Measurements from ENCODE around the gene PITX3.

The PITX3 gene

GRCh38 chr10:102240467-102241031, 763 bp downstream of the PITX3 start:
- H3K4me3 ChIP-seq (ENCODE audit: low read depth, low read length), result no peak overlapping the region

GRCh38 chr10:102237711-102238252, 3.5 kb downstream of the PITX3 start:
- no peak overlapping the region for H3K4me3 ChIP-seq (ENCODE audit: low read depth, low read length)

More at GRCh38 chr10:102240467-102241031, 763 bp downstream of the PITX3 start:
- no peak for TF ChIP-seq CTCF (IDR thresholded peaks at IDR 0.05; ENCODE audit: low read depth, low read length)
- no peak for TF ChIP-seq MYC (IDR thresholded peaks at IDR 0.05; ENCODE audit: low read depth, low read length)
- no peak for TF ChIP-seq MAX (IDR thresholded peaks at IDR 0.05; ENCODE audit: low read depth, low read length)
- no peak for TF ChIP-seq POLR2A (IDR thresholded peaks at IDR 0.05; ENCODE audit: extremely low read depth, insufficient read length)
- DNase-seq (ENCODE audit: low read depth), result no peak

GRCh38 chr10:102236006-102236405, 5.3 kb downstream of the PITX3 start:
- DNase-seq (ENCODE audit: low read depth), result no peak
- no peak overlapping the region for H3K4me3 ChIP-seq (ENCODE audit: low read depth, low read length)

More at GRCh38 chr10:102237711-102238252, 3.5 kb downstream of the PITX3 start:
- TF ChIP-seq CTCF (IDR thresholded peaks at IDR 0.05; ENCODE audit: low read depth, low read length) (no peak), MYC (IDR thresholded peaks at IDR 0.05; ENCODE audit: low read depth, low read length) (no peak), POLR2A (IDR thresholded peaks at IDR 0.05; ENCODE audit: extremely low read depth, insufficient read length) (no peak), MAX (IDR thresholded peaks at IDR 0.05; ENCODE audit: low read depth, low read length) (no peak)
- DNase-seq (ENCODE audit: low read depth), result no peak

GRCh38 chr10:102235598-102235920, 5.8 kb downstream of the PITX3 start:
- no peak overlapping the region for H3K4me3 ChIP-seq (ENCODE audit: low read depth, low read length)
- no peak for TF ChIP-seq MAX (IDR thresholded peaks at IDR 0.05; ENCODE audit: low read depth, low read length)
- no peak for TF ChIP-seq MYC (IDR thresholded peaks at IDR 0.05; ENCODE audit: low read depth, low read length)
- TF ChIP-seq POLR2A (IDR thresholded peaks at IDR 0.05; ENCODE audit: extremely low read depth, insufficient read length), result no peak
- no peak for DNase-seq (ENCODE audit: low read depth)

More at GRCh38 chr10:102236006-102236405, 5.3 kb downstream of the PITX3 start:
- TF ChIP-seq MYC (IDR thresholded peaks at IDR 0.05; ENCODE audit: low read depth, low read length), result no peak
- TF ChIP-seq MAX (IDR thresholded peaks at IDR 0.05; ENCODE audit: low read depth, low read length), result no peak
- no peak for TF ChIP-seq POLR2A (IDR thresholded peaks at IDR 0.05; ENCODE audit: extremely low read depth, insufficient read length)
- TF ChIP-seq CTCF (IDR thresholded peaks at IDR 0.05; ENCODE audit: low read depth, low read length), result no peak

GRCh38 chr10:102234888-102235597, 6.3 kb downstream of the PITX3 start:
- DNase-seq (ENCODE audit: low read depth), result no peak
- no peak overlapping the region for H3K4me3 ChIP-seq (ENCODE audit: low read depth, low read length)

More at GRCh38 chr10:102234888-102235597, 6.3 kb downstream of the PITX3 start:
- TF ChIP-seq MAX (IDR thresholded peaks at IDR 0.05; ENCODE audit: low read depth, low read length), result no peak
- no peak for TF ChIP-seq MYC (IDR thresholded peaks at IDR 0.05; ENCODE audit: low read depth, low read length)
- TF ChIP-seq POLR2A (IDR thresholded peaks at IDR 0.05; ENCODE audit: extremely low read depth, insufficient read length), result no peak
- no peak for TF ChIP-seq CTCF (IDR thresholded peaks at IDR 0.05; ENCODE audit: low read depth, low read length)
